VCaP (cell line): ENCODE results near the gene ARID1B.

ENCODE experiments used
- H3K27ac ChIP-seq: fragments of 450-650 bp; 2 replicates; pipeline ENCODE4 v1.5.1; 2017
- TF ChIP-seq, protein P1 (sequence below): fragments of 450-650 bp; conservative IDR thresholded peaks from 2 replicates; pipeline ENCODE4 v1.5.1; 2017; ENCODE audit warnings: mild to moderate bottlenecking, moderate library complexity

ARID1B gene

DNA sequence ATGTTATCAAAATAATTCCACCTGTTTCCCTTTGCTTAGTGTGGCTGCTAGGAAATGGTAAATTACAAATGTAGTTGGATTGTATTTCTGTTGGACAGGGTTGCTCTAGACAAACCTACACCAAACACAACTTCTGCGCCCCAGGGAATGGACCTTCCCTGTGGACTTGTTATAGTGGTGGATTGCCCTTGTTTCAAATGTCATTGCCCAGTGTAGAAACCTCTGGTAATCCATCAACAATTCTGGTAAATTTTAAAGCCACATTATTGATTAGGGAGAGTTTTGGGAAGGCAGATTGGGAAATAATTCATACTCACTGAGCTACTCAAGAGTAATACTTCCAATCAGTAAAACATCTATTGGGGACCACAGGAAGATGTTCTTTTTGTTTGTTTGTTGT, 239.8 kb downstream of the ARID1B start:
- TF ChIP-seq, protein P1, sequence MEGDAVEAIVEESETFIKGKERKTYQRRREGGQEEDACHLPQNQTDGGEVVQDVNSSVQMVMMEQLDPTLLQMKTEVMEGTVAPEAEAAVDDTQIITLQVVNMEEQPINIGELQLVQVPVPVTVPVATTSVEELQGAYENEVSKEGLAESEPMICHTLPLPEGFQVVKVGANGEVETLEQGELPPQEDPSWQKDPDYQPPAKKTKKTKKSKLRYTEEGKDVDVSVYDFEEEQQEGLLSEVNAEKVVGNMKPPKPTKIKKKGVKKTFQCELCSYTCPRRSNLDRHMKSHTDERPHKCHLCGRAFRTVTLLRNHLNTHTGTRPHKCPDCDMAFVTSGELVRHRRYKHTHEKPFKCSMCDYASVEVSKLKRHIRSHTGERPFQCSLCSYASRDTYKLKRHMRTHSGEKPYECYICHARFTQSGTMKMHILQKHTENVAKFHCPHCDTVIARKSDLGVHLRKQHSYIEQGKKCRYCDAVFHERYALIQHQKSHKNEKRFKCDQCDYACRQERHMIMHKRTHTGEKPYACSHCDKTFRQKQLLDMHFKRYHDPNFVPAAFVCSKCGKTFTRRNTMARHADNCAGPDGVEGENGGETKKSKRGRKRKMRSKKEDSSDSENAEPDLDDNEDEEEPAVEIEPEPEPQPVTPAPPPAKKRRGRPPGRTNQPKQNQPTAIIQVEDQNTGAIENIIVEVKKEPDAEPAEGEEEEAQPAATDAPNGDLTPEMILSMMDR = no peak
- no peak overlapping the region for H3K27ac ChIP-seq

DNA sequence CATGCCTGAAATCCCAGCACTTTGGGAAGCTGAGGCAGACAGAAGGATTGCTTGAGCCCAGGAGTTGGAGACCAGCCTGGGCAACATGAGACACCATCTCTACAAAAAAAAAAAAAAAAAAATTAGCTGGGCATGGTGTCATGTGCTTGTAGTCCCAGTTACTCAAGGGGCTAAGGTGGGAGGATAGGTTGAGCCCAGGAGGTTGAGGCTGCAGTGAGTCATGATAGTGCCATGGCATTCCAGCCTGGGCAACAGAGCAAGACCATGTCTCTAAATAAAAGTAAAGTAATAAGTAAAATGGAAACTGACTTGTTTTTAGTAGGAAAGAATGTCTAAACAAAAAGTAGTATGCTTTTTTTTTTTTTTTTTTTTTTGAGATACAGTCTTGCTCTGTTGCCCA, 240.7 kb downstream of the ARID1B start:
- TF ChIP-seq, protein P1 = no peak
- H3K27ac ChIP-seq = no peak overlapping the region

DNA sequence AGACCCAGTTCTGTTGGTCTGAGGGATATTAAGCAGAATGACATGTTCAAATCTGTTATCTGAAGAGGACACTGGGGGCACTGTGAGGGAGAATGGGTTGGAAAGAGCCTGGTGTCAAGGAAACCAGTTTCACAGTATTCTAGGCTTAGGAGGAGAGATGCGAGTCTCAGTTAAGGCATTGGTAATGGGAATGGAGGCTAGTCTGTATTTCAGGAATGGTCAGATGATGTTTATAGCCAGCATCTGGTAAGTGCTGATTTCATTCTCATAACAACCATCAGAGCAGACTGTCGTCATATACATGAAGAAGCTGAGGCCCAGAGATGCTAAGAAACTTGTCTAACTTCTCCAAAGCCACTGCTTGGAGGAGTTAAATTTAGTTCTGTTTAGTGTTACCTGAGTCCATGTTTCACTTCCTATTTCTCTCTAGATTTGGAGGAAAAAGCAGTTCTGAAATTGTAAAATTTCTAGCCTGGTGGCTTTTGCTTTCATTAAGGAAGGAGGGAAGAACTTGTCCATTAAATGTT, 242.0 kb downstream of the ARID1B start:
- TF ChIP-seq, protein P1 = no peak
- no peak overlapping the region; the same call in 1 of the 2 replicates for H3K27ac ChIP-seq

DNA sequence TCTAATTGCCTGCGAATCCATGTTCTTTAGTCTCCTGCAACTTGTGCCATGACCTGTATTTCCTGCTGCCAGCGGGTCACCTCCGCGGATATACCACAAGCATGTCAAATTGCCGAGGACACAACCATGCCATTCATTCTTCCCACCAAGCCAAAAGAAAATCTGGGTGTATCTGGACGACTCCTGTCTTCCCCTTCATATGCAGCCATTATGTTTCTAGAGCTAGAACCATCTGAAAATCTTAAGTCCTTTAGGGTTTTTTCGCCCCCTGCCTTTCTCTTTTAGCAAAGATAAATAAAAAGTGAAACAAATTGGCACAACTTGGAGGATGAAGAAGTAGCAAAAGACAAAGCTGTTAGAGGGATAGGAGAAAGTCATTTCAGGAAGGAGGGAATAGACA, 242.6 kb downstream of the ARID1B start:
- H3K27ac ChIP-seq = peak overlapping the region; percentile 98
- TF ChIP-seq, protein P1 = no peak

DNA sequence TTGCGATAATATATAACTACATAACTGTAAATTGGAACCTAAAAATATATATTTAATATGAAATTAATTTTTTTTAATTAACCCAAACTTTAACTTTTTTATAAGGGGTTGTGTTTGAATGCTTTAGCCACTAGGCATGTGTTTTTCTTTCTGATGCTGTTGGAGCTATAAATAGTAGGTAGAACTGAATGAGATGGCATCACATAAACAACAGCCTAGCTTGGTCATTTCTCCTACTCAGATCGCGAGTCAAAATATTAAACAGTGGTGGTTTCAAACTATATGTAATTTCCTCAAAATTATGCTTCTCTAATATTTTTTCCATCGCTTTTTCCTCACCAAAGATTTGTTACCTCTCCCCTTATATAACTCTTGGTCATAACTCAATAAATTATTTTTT, 243.2 kb downstream of the ARID1B start:
- H3K27ac ChIP-seq = peak overlapping the region; percentile 98
- TF ChIP-seq, protein P1 = no peak

DNA sequence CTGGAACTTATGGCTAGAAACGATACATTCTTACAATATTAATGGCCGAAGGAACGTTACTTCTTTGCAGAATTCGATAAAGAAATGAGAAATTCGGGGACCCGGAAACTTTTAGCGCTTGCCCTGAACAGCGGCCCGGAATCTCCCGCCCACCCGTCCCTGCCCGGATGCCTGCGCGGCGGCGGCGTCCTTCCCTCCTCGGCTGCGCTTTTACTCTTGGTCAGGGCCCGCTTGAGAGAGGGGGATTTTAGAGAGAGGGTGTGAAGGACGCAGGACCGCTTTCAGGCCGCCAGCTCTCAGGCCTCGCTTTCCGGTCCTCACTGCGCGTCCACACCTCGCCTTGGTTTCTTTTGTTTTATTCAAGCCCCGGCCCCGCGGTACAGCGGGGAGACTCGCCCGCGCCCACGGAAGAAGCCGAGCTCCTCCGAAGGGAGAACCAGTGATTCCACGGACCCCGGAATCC, 243.7 kb downstream of the ARID1B start:
- TF ChIP-seq, protein P1 = no peak
- peak overlapping the region; percentile 98 for H3K27ac ChIP-seq

DNA sequence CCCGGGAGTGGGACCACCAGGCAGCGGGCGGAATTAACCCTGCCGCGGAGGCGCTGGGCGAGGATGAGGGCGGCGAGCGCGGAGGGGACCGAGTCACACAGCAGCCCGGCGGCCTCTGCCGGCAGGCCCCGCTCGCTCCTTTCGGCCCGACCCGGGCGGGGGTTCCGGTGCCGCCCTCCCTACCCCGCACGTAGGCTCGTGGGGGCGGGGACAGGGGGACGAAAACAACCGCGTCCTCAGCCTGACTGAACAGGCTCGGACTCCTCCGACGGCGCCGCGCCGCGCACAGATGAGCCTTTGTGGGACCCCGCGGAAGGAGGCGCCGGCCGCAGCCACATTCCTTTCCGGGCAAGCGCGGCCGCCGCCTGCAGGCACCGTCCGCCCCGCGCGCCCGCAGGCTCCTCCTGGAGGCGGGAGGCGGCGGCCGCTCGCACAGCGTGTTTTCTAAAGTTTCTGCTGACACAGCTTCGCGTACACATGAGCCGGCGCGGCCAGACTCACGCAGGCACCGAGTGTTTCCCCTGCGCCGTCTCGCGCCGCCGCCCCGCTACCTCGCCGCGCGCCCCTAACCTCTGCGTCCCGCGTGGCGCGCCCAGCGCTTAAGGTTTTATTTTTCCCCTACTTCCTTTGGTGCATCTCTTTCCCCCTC, 244.3 kb downstream of the ARID1B start:
- H3K27ac ChIP-seq = peak overlapping the region; percentile 98
- TF ChIP-seq, protein P1 = peak; percentile 58
